Mesendoderm (in vitro differentiated cells): ENCODE results near the gene TMEM109.

Experiments used
- DNase-seq: peaks from one replicate; pipeline ENCODE4 v3.0.0; 2013
- H2AK5ac ChIP-seq: 2 replicates; pipeline ENCODE4 v1.6.1; 2013; ENCODE audit warnings: low read length, inconsistent platforms
- H2BK120ac ChIP-seq: 2 replicates; pipeline ENCODE4 v1.6.1; 2013; ENCODE audit warnings: low read depth, mild to moderate bottlenecking, low read length, moderate library complexity, mixed read lengths
- H2BK15ac ChIP-seq: replicated peaks from 2 replicates; pipeline ENCODE4 v1.6.1; 2013; ENCODE audit warnings: low read depth, mild to moderate bottlenecking, moderate library complexity
- H2BK5ac ChIP-seq: 2 replicates; pipeline ENCODE4 v1.6.1; 2013; ENCODE audit warnings: low read length, inconsistent platforms
- H3K18ac ChIP-seq: 2 replicates; pipeline ENCODE4 v1.6.1; 2013; ENCODE audit warnings: mild to moderate bottlenecking, low read length, mixed read lengths
- H3K23ac ChIP-seq: one replicate; pipeline ENCODE4 v1.6.1; 2013; ENCODE audit warnings: low read length
- H3K27ac ChIP-seq: 2 replicates; pipeline ENCODE4 v1.5.1; 2013; ENCODE audit warnings: low read depth, mild to moderate bottlenecking, inconsistent platforms, low read length, moderate library complexity
- H3K27me3 ChIP-seq: 2 replicates; pipeline ENCODE4 v1.6.1; 2013; ENCODE audit warnings: low read length, control low read depth, mild to moderate bottlenecking, inconsistent platforms; ENCODE audit not compliant: insufficient read depth, poor library complexity
- H3K36me3 ChIP-seq: 2 replicates; pipeline ENCODE4 v1.6.1; 2013; ENCODE audit warnings: low read length, inconsistent platforms; ENCODE audit not compliant: control insufficient read depth, insufficient read depth
- H3K4ac ChIP-seq: one replicate; pipeline ENCODE4 v1.6.1; 2013; ENCODE audit warnings: low read depth, mild to moderate bottlenecking, low read length, moderate library complexity
- H3K4me1 ChIP-seq: 2 replicates; pipeline ENCODE4 v1.6.1; 2013; ENCODE audit warnings: low read depth, low read length, inconsistent platforms; ENCODE audit not compliant: control insufficient read depth
- H3K4me2 ChIP-seq: 2 replicates; pipeline ENCODE4 v1.6.1; 2013; ENCODE audit warnings: low read length
- H3K4me3 ChIP-seq: 2 replicates; pipeline ENCODE4 v1.5.1; 2013; ENCODE audit warnings: mild to moderate bottlenecking, low read length
- H3K56ac ChIP-seq: one replicate; pipeline ENCODE4 v1.6.1; 2013; ENCODE audit warnings: low read length
- H3K79me1 ChIP-seq: 2 replicates; pipeline ENCODE4 v1.6.1; 2013; ENCODE audit warnings: low read length, inconsistent platforms
- H3K79me2 ChIP-seq: 2 replicates; pipeline ENCODE4 v1.6.1; 2013; ENCODE audit warnings: mild to moderate bottlenecking, low read length; ENCODE audit not compliant: control insufficient read depth, insufficient read depth
- H3K9ac ChIP-seq: 2 replicates; pipeline ENCODE4 v1.6.1; 2013; ENCODE audit warnings: low read length, inconsistent platforms
- H4K5ac ChIP-seq: one replicate; pipeline ENCODE4 v1.6.1; 2013; ENCODE audit warnings: low read length
- H4K8ac ChIP-seq: one replicate; pipeline ENCODE4 v1.6.1; 2013; ENCODE audit warnings: low read depth, mild to moderate bottlenecking, control low read depth, low read length, moderate library complexity
- WGBS: extraction: QIAGEN DNeasy Blood & Tissue Kit; methylation state at CpG from one replicate; pipeline ENCODE4 v1.1.7; 2013; ENCODE audit warnings: low lambda C conversion rate, missing lambda C conversion rate; ENCODE audit not compliant: insufficient coverage; ENCODE audit errors: extremely low coverage; 5-methylcytosine and 5-hydroxymethylcytosine counted together

TMEM109 gene

DNA sequence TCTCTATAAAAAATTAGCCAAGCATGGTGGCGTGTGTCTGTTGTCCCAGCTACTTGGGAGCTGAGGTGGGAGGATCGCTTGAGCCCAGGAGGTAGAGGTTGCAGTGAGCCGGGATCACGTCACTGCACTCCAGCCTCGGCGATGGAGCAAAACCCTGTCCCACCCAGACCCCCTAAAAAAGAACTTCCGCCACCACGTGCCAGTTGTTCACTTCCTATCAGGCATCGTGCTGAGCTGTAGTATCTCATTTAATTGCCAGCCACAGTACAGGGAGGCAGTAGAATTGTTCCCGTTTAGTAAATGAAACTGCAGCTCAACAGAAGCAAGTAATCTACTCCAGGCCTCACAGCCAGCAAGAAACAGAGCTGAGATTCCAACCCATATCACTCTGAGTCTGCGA lies 7.3 kb downstream of the TMEM109 start:
- no peak overlapping the region for H2BK120ac ChIP-seq
- H4K8ac ChIP-seq = no peak overlapping the region
- H2BK15ac ChIP-seq = no peak overlapping the region
- no peaks in the 10 kb centered on the region for H3K27me3 ChIP-seq
- peaks cover 14% of the 10 kb centered on the region for H3K4me1 ChIP-seq
- no peak overlapping the region for H3K27ac ChIP-seq
- H2BK5ac ChIP-seq = no peak overlapping the region
- no CpG with 5 or more reads among the region's 11 CpGs for WGBS
- no peak for DNase-seq
- no peak overlapping the region for H3K4me2 ChIP-seq
- peaks cover 14% of the 10 kb centered on the region for H3K79me1 ChIP-seq
- H3K79me2 ChIP-seq = peaks cover 9% of the 10 kb centered on the region
- no peak overlapping the region for H2AK5ac ChIP-seq
- no peak overlapping the region for H3K18ac ChIP-seq
- peaks cover 3% of the 10 kb centered on the region for H3K36me3 ChIP-seq
- no peak overlapping the region for H4K5ac ChIP-seq
- H3K4ac ChIP-seq = no peak overlapping the region
- no peak overlapping the region for H3K56ac ChIP-seq
- no peak overlapping the region for H3K4me3 ChIP-seq
- no peak overlapping the region for H3K9ac ChIP-seq
- no peak overlapping the region for H3K23ac ChIP-seq

DNA sequence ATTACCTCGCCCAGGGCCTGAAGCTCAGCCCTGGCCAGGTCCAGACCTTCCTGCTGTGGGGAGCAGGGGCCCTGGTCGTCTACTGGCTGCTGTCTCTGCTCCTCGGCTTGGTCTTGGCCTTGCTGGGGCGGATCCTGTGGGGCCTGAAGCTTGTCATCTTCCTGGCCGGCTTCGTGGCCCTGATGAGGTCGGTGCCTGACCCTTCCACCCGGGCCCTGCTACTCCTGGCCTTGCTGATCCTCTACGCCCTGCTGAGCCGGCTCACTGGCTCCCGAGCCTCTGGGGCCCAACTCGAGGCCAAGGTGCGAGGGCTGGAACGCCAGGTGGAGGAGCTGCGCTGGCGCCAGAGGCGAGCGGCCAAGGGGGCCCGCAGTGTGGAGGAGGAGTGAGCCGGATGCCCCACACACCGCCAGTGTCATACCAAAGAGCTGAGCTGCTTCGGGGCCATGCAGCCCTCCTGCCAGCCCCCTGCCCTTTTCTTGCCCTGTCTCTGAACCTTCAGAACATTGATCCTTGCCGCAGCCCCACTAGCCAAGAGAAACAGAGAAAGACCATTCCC lies 7.9 kb downstream of the TMEM109 start:
- H3K79me1 ChIP-seq = peaks cover 11% of the 10 kb centered on the region
- no peak overlapping the region for H3K4me3 ChIP-seq
- H2BK15ac ChIP-seq = no peak overlapping the region
- peaks cover 11% of the 10 kb centered on the region for H3K4me1 ChIP-seq
- no peak for DNase-seq
- no peak overlapping the region for H3K56ac ChIP-seq
- no peak overlapping the region for H2BK120ac ChIP-seq
- H3K36me3 ChIP-seq = peaks cover 3% of the 10 kb centered on the region
- H3K23ac ChIP-seq = no peak overlapping the region
- H3K9ac ChIP-seq = no peak overlapping the region
- no peak overlapping the region for H3K18ac ChIP-seq
- H3K27ac ChIP-seq = no peak overlapping the region
- no peaks in the 10 kb centered on the region for H3K27me3 ChIP-seq
- no peak overlapping the region for H3K4me2 ChIP-seq
- H2BK5ac ChIP-seq = no peak overlapping the region
- peaks cover 3% of the 10 kb centered on the region for H3K79me2 ChIP-seq
- no CpG with 5 or more reads among the region's 23 CpGs for WGBS
- no peak overlapping the region for H4K8ac ChIP-seq
- no peak overlapping the region for H2AK5ac ChIP-seq
- no peak overlapping the region for H3K4ac ChIP-seq
- no peak overlapping the region for H4K5ac ChIP-seq

DNA sequence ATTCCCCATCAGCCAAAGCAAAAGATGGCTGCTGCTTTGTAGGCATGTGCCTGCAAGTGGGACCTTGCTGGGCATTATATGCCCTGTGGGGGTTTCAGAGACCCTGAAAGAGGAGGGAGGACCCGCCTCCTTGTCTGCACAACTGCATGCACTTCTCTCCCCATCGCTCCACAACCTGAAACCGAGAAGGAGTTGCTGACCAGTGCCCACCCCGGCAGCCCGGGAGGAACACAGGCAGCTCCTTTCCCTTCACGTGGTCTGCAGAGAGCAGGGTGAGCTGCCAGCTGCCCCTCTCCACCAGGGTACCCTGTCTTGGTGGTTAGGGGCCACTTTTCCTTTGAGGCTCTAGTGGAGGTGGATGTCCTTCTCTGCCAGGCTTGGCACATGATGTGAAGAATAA lies 8.9 kb downstream of the TMEM109 start:
- H2BK5ac ChIP-seq = no peak overlapping the region
- no peaks in the 10 kb centered on the region for H3K27me3 ChIP-seq
- no peak overlapping the region for H2BK120ac ChIP-seq
- WGBS = no CpG with 5 or more reads among the region's 6 CpGs
- H3K79me1 ChIP-seq = peaks cover 8% of the 10 kb centered on the region
- no peaks in the 10 kb centered on the region for H3K79me2 ChIP-seq
- H3K4me1 ChIP-seq = peaks cover 10% of the 10 kb centered on the region
- DNase-seq = no peak
- H4K5ac ChIP-seq = no peak overlapping the region
- H3K18ac ChIP-seq = no peak overlapping the region
- H3K23ac ChIP-seq = no peak overlapping the region
- no peak overlapping the region for H4K8ac ChIP-seq
- no peak overlapping the region for H3K56ac ChIP-seq
- no peak overlapping the region for H3K4me3 ChIP-seq
- no peak overlapping the region for H3K4ac ChIP-seq
- no peak overlapping the region for H3K4me2 ChIP-seq
- no peak overlapping the region for H2AK5ac ChIP-seq
- no peak overlapping the region for H2BK15ac ChIP-seq
- H3K36me3 ChIP-seq = peaks cover 3% of the 10 kb centered on the region
- H3K27ac ChIP-seq = no peak overlapping the region
- H3K9ac ChIP-seq = no peak overlapping the region

DNA sequence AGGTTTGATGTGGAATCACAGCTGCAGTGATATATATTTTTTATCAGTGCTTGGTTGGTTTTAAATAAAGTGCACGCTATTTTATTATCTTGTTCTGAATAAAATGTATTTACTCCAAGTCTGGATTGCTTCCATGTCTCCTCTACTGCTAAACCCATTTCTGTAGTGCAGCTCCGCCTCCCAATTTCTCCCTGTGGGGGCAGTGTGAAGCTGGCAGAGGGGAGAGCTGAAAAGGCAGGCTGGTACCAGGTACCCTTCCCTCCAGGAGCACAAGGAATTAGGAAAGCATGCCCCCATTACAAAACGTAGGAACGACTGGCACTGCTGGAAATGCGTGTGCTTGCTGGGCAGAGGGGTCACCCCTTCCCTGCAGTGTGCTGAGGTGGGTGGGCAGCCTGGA lies 9.4 kb downstream of the TMEM109 start:
- Histone ChIP-seq H3K18ac (no peak overlapping the region), H3K4me2 (no peak overlapping the region), H3K79me2 (no peaks in the 10 kb centered on the region), H4K5ac (no peak overlapping the region), H3K4me1 (peaks cover 7% of the 10 kb centered on the region), H3K23ac (no peak overlapping the region), H3K27me3 (no peaks in the 10 kb centered on the region), H2BK5ac (no peak overlapping the region), H4K8ac (no peak overlapping the region), H3K9ac (no peak overlapping the region), H2AK5ac (no peak overlapping the region), H2BK120ac (no peak overlapping the region), H3K4me3 (no peak overlapping the region), H2BK15ac (no peak overlapping the region), H3K56ac (no peak overlapping the region), H3K4ac (no peak overlapping the region), H3K36me3 (peaks cover 3% of the 10 kb centered on the region), H3K27ac (no peak overlapping the region), H3K79me1 (peaks cover 8% of the 10 kb centered on the region)
- DNase-seq = no peak
- WGBS = no CpG with 5 or more reads among the region's 5 CpGs

DNA sequence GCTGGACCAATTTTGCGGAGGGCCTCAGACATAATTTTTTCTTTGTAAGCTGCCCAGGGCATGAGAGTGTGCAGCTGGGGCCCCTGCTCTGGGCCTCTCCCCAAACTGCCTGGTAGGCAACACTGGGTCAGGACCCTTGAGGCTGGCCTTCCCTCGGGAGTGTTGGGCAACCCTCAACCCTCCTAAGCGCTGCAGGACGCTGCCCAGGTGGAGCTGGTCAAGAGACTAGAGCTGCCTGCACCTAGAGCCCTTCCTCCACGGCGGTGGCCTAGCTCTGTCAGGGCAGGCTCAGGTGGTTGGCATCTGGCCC lies 9.8 kb downstream of the TMEM109 start:
- Histone ChIP-seq H3K56ac (peak overlapping the region; percentile 69), H3K79me1 (peaks cover 8% of the 10 kb centered on the region), H2AK5ac (no peak overlapping the region), H3K4me1 (peaks cover 4% of the 10 kb centered on the region), H3K36me3 (peaks cover 3% of the 10 kb centered on the region), H3K18ac (no peak overlapping the region), H3K4me2 (peak overlapping the region; percentile 60), H4K5ac (no peak overlapping the region), H3K27ac (no peak overlapping the region), H3K9ac (peak overlapping the region; percentile 50), H3K27me3 (no peaks in the 10 kb centered on the region), H4K8ac (no peak overlapping the region), H2BK5ac (no peak overlapping the region), H2BK120ac (no peak overlapping the region), H3K4me3 (no peak overlapping the region), H3K79me2 (no peaks in the 10 kb centered on the region), H3K23ac (peak overlapping the region; percentile 37), H2BK15ac (no peak overlapping the region), H3K4ac (no peak overlapping the region)
- WGBS = no CpG with 5 or more reads among the region's 6 CpGs
- no peak for DNase-seq
